EH (cell line): ENCODE results near the gene GPSM3.
A peak's percentile ranks its signal among the peaks of the same experiment; 100 is the strongest.
"Not testable (repeated sequence)": the region's sequence is repeated elsewhere in the genome, so short reads cannot be mapped to it uniquely, and the experiment has no call there.

Source experiments
- DNase-seq: peaks from one replicate; pipeline ENCODE4 v3.0.0-alpha.2; 2015; ENCODE audit warnings: low read depth

The GPSM3 gene, protein sequence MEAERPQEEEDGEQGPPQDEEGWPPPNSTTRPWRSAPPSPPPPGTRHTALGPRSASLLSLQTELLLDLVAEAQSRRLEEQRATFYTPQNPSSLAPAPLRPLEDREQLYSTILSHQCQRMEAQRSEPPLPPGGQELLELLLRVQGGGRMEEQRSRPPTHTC

GRCh38 chr6:32192608-32193039, at the start of gene GPSM3:
Gene GPSM3 (minus strand): TSS chr6:32192643. CDS start chr6:32192513, 130 bp downstream.
- DNase-seq: peak; percentile 68

DNA sequence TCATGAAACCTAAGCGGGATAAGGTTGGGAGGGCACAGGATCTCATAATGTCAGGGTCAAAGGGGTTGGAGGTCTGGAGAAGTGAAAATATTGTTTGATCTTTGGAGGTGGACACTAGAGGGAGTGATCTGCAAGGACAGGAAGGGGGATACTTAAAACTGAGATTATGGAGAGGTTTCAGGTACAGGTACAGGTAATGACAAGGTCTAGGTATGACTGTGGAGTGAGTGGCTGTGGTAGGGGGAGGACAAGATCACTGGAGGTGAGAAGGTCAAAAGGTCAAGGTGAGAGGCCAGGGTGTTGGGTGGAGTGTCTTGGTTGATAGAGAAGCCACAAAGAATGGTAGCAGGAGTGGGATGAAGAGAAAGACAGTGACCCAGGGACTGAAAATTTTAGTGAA, 48.2 kb upstream of the GPSM3 start:
- DNase-seq: no peak

DNA sequence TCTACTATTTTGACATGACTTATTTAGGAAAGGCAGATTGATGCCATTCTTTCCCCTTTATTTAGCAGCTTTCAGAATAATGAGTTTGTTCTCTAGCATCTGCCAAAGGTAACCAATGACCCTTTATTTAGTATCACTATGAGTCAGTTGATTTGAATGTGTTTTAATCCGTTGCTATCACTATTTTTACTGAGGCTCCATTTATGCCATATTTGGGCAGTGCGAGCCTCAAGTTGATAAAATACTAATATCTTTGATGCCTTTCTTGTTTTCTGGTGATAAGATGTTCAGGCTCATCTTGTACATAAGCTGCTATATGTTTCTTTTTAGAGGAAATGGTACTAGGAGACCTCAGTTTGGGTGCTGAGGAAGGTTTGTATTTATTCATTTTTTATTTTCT, 47.0 kb upstream of the GPSM3 start:
- DNase-seq: no peak

DNA sequence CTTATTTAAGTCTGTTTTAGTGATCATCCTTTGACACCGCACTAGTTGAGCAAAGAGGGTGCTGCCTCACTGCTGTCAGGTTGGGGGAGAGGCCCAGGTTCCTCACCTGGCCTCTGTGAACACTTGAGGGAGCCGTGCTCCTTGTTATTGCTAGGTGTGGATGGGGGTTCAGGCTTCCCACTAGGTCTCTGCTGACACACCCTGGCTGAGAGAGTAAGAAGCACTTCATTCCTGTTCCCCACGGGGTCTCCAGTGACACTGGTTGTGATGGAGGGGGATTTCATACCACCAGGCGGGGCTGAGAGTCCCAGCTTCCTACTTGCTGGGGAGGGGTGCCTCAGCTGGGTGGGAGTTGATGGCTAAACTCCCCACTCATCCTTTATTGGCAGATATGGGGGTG, 42.5 kb upstream of the GPSM3 start:
- DNase-seq: no peak

- no peak for DNase-seq
Observed at GRCh38 chr6:32226434-32226833, 34.0 kb upstream of the GPSM3 start.

- no peak for DNase-seq
Observed at GRCh38 chr6:32224696-32225095, 32.3 kb upstream of the GPSM3 start.

- DNase-seq: no peak
Observed at GRCh38 chr6:32223258-32224235, 31.1 kb upstream of the GPSM3 start, which contains the start of gene NOTCH4. Gene NOTCH4 (minus strand): TSS chr6:32224067. CDS start chr6:32223928, 139 bp downstream.

- DNase-seq: no peak
Observed at GRCh38 chr6:32222333-32223230, 30.1 kb upstream of the GPSM3 start.

DNA sequence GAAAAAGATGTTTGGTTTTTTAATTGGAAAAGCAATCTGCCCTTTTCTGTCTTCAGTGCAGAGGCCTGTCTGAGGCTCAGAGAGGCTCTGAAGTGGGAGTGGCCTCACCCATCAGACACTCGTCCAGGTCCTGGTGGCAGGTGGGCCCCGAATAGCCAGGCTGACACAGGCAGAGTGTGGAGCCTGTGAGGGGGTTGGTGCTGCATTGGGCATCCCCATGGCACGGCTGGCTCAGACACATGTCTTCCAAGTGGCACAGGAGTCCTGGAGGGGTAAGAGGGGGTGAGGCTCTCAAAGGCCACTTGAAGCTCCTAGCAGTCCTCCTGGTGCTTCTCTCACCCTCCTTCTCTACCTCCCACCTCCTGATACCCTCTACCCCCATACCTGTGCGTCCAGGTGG, 27.6 kb upstream of the GPSM3 start:
- DNase-seq: no peak

DNA sequence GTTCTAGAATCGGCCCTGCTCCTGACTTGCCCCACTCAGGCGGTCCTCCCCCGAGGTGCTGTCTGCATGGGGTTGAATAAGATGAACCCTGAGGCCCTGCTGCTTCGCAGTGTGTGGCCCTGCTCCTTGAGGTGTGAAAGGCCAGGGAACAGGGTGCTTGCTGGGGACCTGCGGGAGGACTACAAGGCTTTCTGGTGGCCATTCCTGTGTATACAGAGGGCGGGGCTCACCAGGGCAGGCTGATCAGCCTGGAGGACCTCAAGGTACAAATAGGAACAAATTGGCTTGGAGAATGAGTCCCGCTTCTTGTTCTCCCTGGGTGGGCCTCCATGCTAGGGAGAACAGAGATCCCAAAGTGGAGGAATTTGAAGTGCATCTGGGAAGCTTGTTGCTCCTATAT, 25.7 kb upstream of the GPSM3 start:
- DNase-seq: no peak

DNA sequence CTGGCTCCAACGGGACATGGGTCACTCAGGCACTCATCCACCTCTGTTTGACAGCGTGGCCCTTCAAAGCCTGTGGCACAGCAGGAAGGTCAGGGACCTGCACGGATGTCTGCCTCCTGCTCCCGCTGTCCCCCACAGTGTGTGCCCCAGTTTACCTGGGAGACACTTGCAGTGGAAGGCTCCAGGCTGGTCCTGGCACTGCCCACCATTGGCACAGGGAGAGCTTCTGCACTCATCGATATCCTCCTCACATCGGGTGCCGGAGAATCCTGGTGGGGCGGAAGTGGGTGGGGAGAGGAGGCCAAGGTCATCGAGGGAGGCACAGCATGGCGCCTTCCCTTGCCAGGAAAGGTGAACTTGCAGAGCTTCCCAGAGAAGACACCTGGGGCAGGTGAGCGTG, 24.6 kb upstream of the GPSM3 start:
- DNase-seq: no peak

DNA sequence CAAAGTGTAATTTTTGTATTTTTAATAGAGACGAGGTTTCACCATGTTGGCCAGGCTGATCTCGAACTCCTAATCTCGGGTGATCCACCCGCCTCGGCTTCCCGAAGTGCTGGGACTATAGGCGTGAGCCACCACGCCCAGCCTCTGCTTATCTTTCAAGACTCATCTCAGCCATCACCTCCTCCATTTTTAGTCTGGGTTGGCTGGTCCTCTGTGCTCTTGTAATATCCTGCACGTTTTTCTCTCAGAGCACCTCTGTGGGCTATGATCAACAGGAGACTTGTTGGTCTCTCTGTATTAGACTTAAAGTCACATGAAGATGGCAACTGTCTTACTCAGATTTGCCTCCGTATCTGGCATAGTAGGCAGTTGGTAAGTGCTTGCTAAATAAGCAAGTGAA, 23.8 kb upstream of the GPSM3 start:
- no peak for DNase-seq

- DNase-seq: no peak
Observed at GRCh38 chr6:32215617-32216016, 23.2 kb upstream of the GPSM3 start.

DNA sequence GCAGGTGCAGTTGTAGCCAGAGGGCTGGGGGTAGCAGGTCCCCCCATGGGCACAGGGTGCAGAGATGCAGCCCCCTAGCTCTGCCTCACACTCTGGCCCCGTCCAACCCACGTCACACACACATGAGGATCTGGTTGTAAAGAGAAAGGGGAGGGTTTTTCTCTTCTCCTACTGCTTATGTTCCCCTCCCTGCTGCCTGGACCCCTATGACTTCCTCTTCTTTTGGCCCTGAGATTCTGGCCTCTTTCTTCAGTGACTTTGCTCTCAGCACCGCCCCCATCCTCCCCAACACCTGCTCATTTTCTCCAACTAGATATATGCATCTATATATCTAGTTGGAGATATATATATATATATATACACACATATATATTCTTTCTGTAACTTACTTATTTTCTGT, 21.7 kb upstream of the GPSM3 start:
- no peak for DNase-seq

DNA sequence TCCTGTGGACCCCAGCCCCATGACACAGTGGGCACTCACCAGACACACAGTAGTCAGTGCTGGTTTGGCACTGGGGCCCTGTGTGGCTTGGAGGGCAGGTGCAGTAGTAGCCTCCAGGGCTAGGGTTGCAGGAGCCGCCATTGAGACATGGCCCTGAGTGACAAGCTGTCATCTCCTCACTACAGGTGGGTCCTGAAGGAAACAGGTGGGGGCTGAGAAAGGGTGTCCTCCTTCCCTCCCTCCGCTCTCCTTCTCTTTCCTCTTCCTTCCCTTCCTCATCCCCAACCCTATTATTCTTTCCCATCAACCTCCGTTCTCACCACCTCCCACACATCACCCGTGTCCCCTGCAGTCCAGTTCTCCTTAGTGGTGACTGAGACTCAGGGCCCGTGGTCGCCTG, 21.2 kb upstream of the GPSM3 start:
- DNase-seq: no peak

DNA sequence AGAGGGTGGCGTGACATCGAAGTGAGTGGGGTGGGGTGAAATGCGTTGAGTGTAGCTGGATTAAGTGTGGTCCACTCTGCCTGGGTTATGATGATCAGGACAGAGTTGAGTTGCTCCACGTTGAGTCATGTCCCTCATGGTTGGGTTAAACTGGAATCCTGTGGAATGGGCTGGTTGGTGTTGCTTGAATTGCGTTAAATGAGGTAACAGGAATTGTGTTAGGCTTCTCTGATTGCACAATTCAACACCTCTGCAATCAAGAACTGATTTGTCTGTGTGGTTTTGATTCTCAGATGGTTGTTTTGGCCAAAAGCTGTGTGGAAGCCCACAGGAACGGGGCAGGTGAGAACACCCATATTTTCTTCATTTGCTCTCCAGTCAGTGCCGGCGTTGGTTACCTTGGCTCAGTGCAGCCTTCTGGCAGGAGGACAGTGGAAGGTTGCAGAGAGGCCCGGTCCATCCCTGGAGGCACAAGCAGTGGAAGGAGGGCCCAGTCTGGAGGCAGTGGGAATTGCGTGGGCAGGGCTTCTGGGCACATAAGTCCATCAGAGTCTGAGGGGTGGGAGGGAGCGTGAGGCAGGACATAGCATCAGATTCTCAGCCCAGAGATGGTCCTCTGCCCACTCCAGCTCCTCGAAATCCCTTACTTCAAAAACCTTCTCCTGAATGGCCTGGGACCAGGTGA, 19.8 kb upstream of the GPSM3 start:
- DNase-seq: no peak

DNA sequence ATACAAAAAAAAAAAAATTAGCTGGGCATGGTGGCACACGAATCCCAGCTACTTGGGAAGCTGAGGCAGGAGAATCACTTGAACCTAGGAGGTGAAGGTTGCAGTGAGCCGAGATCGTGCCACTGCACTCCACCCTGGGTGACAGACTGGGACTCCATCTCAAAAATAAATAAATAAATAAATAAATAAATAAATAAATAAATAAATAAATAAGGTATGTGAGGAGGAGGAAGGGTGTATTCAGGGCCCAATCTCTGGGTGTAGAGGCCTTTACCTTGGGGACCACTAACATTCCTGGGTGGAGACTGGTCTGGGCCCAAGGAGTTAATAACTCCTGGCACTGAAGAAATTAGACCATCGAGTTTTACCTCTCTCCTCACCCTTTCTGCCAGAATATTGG, 19.0 kb upstream of the GPSM3 start:
- not testable (repeated sequence) for DNase-seq

DNA sequence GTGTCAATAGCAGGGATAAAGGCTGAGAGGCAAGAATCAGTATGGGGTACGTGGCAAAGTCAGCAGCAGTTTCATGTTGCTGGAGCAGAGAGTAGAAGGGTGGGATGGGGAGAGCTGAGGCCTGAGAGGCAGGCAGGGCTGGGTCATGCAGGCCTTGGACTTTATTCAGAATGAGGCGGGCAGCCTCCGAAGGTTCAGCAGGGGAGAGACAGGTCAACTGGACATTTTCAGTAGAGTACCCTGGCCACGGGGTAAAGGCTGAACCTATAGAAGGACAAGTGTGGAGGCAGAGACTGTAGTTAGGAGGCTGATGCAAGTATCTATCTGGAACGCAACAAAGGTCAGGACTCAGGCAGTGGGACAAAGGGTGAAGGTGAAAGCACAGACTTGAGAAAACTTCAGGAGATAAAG, 17.8 kb upstream of the GPSM3 start:
- DNase-seq: no peak

GRCh38 chr6:32208996-32209395, 16.6 kb upstream of the GPSM3 start:
- DNase-seq: no peak

GRCh38 chr6:32204268-32204715, 11.8 kb upstream of the GPSM3 start:
- no peak for DNase-seq

GRCh38 chr6:32203426-32204267, 11.2 kb upstream of the GPSM3 start:
- no peak for DNase-seq
